Measurements from ENCODE around the gene CPZ.

- TF ChIP-seq CTCF (IDR thresholded peaks at IDR 0.05) (no peak), POLR2A (IDR thresholded peaks at IDR 0.05) (no peak)
Observed at GRCh38 chr4:8585721-8586212, 6.8 kb upstream of the CPZ start.

All from heart left ventricle (tissue), 13 donors.